Measurements from ENCODE around the gene SSC5D. TPM values are rescaled to one million over a fixed set of nuclear protein-coding genes. Genes with fewer than 3 reads are reported as not detected.

The SSC5D gene
- total and polyA plus RNA-seq, 2 donors: 0.80 to 1.8 TPM

- Histone ChIP-seq H3K27me3 (ENCODE audit: control insufficient read depth in 2 of 2, insufficient read depth in 1 of 2, low read length in 1 of 2) (peaks cover 2 to 40% of the 10 kb centered on the region in 2 donors), H3K4me1 (ENCODE audit: control insufficient read depth in 2 of 2, insufficient read depth in 2 of 2, low read length in 2 of 2) (peaks cover 11 to 13% of the 10 kb centered on the region in 2 donors), H3K27ac (ENCODE audit: low read depth in 1 of 2, low read length in 1 of 2) (no peak overlapping the region), H3K4me3 (ENCODE audit: low read length in 2 of 2) (no peak overlapping the region), H3K9me3 (ENCODE audit: control insufficient read depth in 2 of 2, insufficient read depth in 1 of 2, low read length in 1 of 2) (peaks cover 0 to 5% of the 10 kb centered on the region in 2 donors), H3K36me3 (ENCODE audit: control insufficient read depth in 2 of 2, insufficient read depth in 2 of 2, low read length in 1 of 2) (no peaks in the 10 kb centered on the region)
- no peak for DNase-seq (ENCODE audit: low read depth in 6 of 9, low spot score in 9 of 9)
- WGBS: 84% methylated on average over 4 of the region's 4 CpGs
Measured at GRCh38 chr19:55466241-55466614, 22.0 kb upstream of the SSC5D start.

GRCh38 chr19:55467236-55468053, 20.8 kb upstream of the SSC5D start:
- Histone ChIP-seq H3K4me1 (ENCODE audit: control insufficient read depth in 2 of 2, insufficient read depth in 2 of 2, low read length in 2 of 2) (peaks cover 4 to 6% of the 10 kb centered on the region in 2 donors), H3K36me3 (ENCODE audit: control insufficient read depth in 2 of 2, insufficient read depth in 2 of 2, low read length in 1 of 2) (no peaks in the 10 kb centered on the region), H3K9me3 (ENCODE audit: control insufficient read depth in 2 of 2, insufficient read depth in 1 of 2, low read length in 1 of 2) (no peaks in the 10 kb centered on the region), H3K4me3 (ENCODE audit: low read length in 2 of 2) (no peak overlapping the region), H3K27me3 (ENCODE audit: control insufficient read depth in 2 of 2, insufficient read depth in 1 of 2, low read length in 1 of 2) (peaks cover 2 to 38% of the 10 kb centered on the region in 2 donors), H3K27ac (ENCODE audit: low read depth in 1 of 2, low read length in 1 of 2) (no peak overlapping the region)
- WGBS: 41% methylated on average over 29 of the region's 29 CpGs
- peak in 2 of 9 donors; percentile 49 to 61 for DNase-seq (ENCODE audit: low read depth in 6 of 9, low spot score in 9 of 9)

- DNase-seq (ENCODE audit: low read depth in 6 of 9, low spot score in 9 of 9): no peak
- H3K27me3 ChIP-seq (ENCODE audit: control insufficient read depth in 2 of 2, insufficient read depth in 1 of 2, low read length in 1 of 2): peaks cover 2 to 32% of the 10 kb centered on the region in 2 donors
- no peaks in the 10 kb centered on the region for H3K9me3 ChIP-seq (ENCODE audit: control insufficient read depth in 2 of 2, insufficient read depth in 1 of 2, low read length in 1 of 2)
- no peak overlapping the region for H3K27ac ChIP-seq (ENCODE audit: low read depth in 1 of 2, low read length in 1 of 2)
- peaks cover 4 to 5% of the 10 kb centered on the region in 2 donors for H3K4me1 ChIP-seq (ENCODE audit: control insufficient read depth in 2 of 2, insufficient read depth in 2 of 2, low read length in 2 of 2)
- H3K4me3 ChIP-seq (ENCODE audit: low read length in 2 of 2): no peak overlapping the region
- no peaks in the 10 kb centered on the region for H3K36me3 ChIP-seq (ENCODE audit: control insufficient read depth in 2 of 2, insufficient read depth in 2 of 2, low read length in 1 of 2)
- WGBS: 32% methylated on average over 4 of the region's 4 CpGs
Measured at GRCh38 chr19:55468054-55468393, 20.2 kb upstream of the SSC5D start.

- H3K9me3 ChIP-seq (ENCODE audit: control insufficient read depth in 2 of 2, insufficient read depth in 1 of 2, low read length in 1 of 2): no peaks in the 10 kb centered on the region
- H3K4me1 ChIP-seq (ENCODE audit: control insufficient read depth in 2 of 2, insufficient read depth in 2 of 2, low read length in 2 of 2): peaks cover 10 to 31% of the 10 kb centered on the region in 2 donors
- no peak overlapping the region for H3K27ac ChIP-seq (ENCODE audit: low read depth in 1 of 2, low read length in 1 of 2)
- WGBS: 91% methylated on average over 13 of the region's 13 CpGs
- peaks cover 2 to 7% of the 10 kb centered on the region in 2 donors for H3K27me3 ChIP-seq (ENCODE audit: control insufficient read depth in 2 of 2, insufficient read depth in 1 of 2, low read length in 1 of 2)
- H3K4me3 ChIP-seq (ENCODE audit: low read length in 2 of 2): no peak overlapping the region
- DNase-seq (ENCODE audit: low read depth in 6 of 9, low spot score in 9 of 9): no peak
- H3K36me3 ChIP-seq (ENCODE audit: control insufficient read depth in 2 of 2, insufficient read depth in 2 of 2, low read length in 1 of 2): no peaks in the 10 kb centered on the region
Measured at GRCh38 chr19:55471266-55471665, 17.0 kb upstream of the SSC5D start.

GRCh38 chr19:55472463-55472862, 15.8 kb upstream of the SSC5D start:
- 91% methylated on average over 8 of the region's 8 CpGs for WGBS
- H3K9me3 ChIP-seq (ENCODE audit: control insufficient read depth in 2 of 2, insufficient read depth in 1 of 2, low read length in 1 of 2): no peaks in the 10 kb centered on the region
- no peak overlapping the region for H3K4me3 ChIP-seq (ENCODE audit: low read length in 2 of 2)
- H3K27me3 ChIP-seq (ENCODE audit: control insufficient read depth in 2 of 2, insufficient read depth in 1 of 2, low read length in 1 of 2): peaks cover 0 to 6% of the 10 kb centered on the region in 2 donors
- no peak for DNase-seq (ENCODE audit: low read depth in 6 of 9, low spot score in 9 of 9)
- H3K36me3 ChIP-seq (ENCODE audit: control insufficient read depth in 2 of 2, insufficient read depth in 2 of 2, low read length in 1 of 2): no peaks in the 10 kb centered on the region
- no peak overlapping the region for H3K27ac ChIP-seq (ENCODE audit: low read depth in 1 of 2, low read length in 1 of 2)
- peaks cover 10 to 37% of the 10 kb centered on the region in 2 donors for H3K4me1 ChIP-seq (ENCODE audit: control insufficient read depth in 2 of 2, insufficient read depth in 2 of 2, low read length in 2 of 2)

- no peak for DNase-seq (ENCODE audit: low read depth in 6 of 9, low spot score in 9 of 9)
- H3K36me3 ChIP-seq (ENCODE audit: control insufficient read depth in 2 of 2, insufficient read depth in 2 of 2, low read length in 1 of 2): no peaks in the 10 kb centered on the region
- H3K27ac ChIP-seq (ENCODE audit: low read depth in 1 of 2, low read length in 1 of 2): no peak overlapping the region
- peaks cover 12 to 41% of the 10 kb centered on the region in 2 donors for H3K4me1 ChIP-seq (ENCODE audit: control insufficient read depth in 2 of 2, insufficient read depth in 2 of 2, low read length in 2 of 2)
- no peaks in the 10 kb centered on the region for H3K9me3 ChIP-seq (ENCODE audit: control insufficient read depth in 2 of 2, insufficient read depth in 1 of 2, low read length in 1 of 2)
- 91% methylated on average over 16 of the region's 16 CpGs for WGBS
- H3K4me3 ChIP-seq (ENCODE audit: low read length in 2 of 2): no peak overlapping the region
- no peaks in the 10 kb centered on the region for H3K27me3 ChIP-seq (ENCODE audit: control insufficient read depth in 2 of 2, insufficient read depth in 1 of 2, low read length in 1 of 2)
Measured at GRCh38 chr19:55473225-55474012, 14.8 kb upstream of the SSC5D start.

- 95% methylated on average over 19 of the region's 19 CpGs for WGBS
- Histone ChIP-seq H3K4me3 (ENCODE audit: low read length in 2 of 2) (no peak overlapping the region), H3K4me1 (ENCODE audit: control insufficient read depth in 2 of 2, insufficient read depth in 2 of 2, low read length in 2 of 2) (peaks cover 13 to 52% of the 10 kb centered on the region in 2 donors), H3K36me3 (ENCODE audit: control insufficient read depth in 2 of 2, insufficient read depth in 2 of 2, low read length in 1 of 2) (no peaks in the 10 kb centered on the region), H3K9me3 (ENCODE audit: control insufficient read depth in 2 of 2, insufficient read depth in 1 of 2, low read length in 1 of 2) (no peaks in the 10 kb centered on the region), H3K27me3 (ENCODE audit: control insufficient read depth in 2 of 2, insufficient read depth in 1 of 2, low read length in 1 of 2) (no peaks in the 10 kb centered on the region), H3K27ac (ENCODE audit: low read depth in 1 of 2, low read length in 1 of 2) (peak overlapping the region in 1 of 2 donors; percentile 12)
- no peak for DNase-seq (ENCODE audit: low read depth in 6 of 9, low spot score in 9 of 9)
Measured at GRCh38 chr19:55474269-55475265, 13.7 kb upstream of the SSC5D start.

GRCh38 chr19:55476100-55476775, 12.0 kb upstream of the SSC5D start, which contains the start of gene ZNF628:
Gene ZNF628 (plus strand): TSS chr19:55476617. CDS start chr19:55479911, 3,294 bp downstream.
- no peaks in the 10 kb centered on the region for H3K9me3 ChIP-seq (ENCODE audit: control insufficient read depth in 2 of 2, insufficient read depth in 1 of 2, low read length in 1 of 2)
- H3K36me3 ChIP-seq (ENCODE audit: control insufficient read depth in 2 of 2, insufficient read depth in 2 of 2, low read length in 1 of 2): peaks cover 3 to 4% of the 10 kb centered on the region in 2 donors
- WGBS: 2% methylated on average over 59 of the region's 61 CpGs
- H3K4me1 ChIP-seq (ENCODE audit: control insufficient read depth in 2 of 2, insufficient read depth in 2 of 2, low read length in 2 of 2): peaks cover 25 to 68% of the 10 kb centered on the region in 2 donors
- peak within 1 kb of the TSS; percentile 99 for H3K27ac ChIP-seq (ENCODE audit: low read depth in 1 of 2, low read length in 1 of 2)
- peak within 1 kb of the TSS; percentile 56 to 75 for H3K4me3 ChIP-seq (ENCODE audit: low read length in 2 of 2)
- peak; percentile 95 to 100 (median 98) for DNase-seq (ENCODE audit: low read depth in 6 of 9, low spot score in 9 of 9)
- H3K27me3 ChIP-seq (ENCODE audit: control insufficient read depth in 2 of 2, insufficient read depth in 1 of 2, low read length in 1 of 2): no peaks in the 10 kb centered on the region

All from thymus (tissue), 11 donors.